A549 (cell line): Measurements from ENCODE around the gene SCD. TPM values are rescaled to one million over a fixed set of nuclear protein-coding genes. Genes with fewer than 3 reads are reported as not detected.

Source experiments
- ATAC-seq, 2 experiments: fragments of 200-7000 bp in 1 of 2; fragments of >200 bp in 1 of 2; cut with Nextera tagmentation in 1 of 2; cut with Tn5 transposase in 1 of 2; 3 replicates each; pipeline versions ENCODE4 v1.8.0 to v1.9.1; 2018 to 2020; ENCODE audit warnings: mild to moderate bottlenecking in 1 of 2, moderate library complexity in 1 of 2
- CTCF ChIA-PET: fragments of 300-600 bp; sonication (Branson Sonifier 250); formaldehyde crosslinking; extraction: SDS; loops from one replicate; lab custom pipeline; 2021; ENCODE audit warnings: antibody characterized with exemption, inconsistent platforms; lab: Yijun Ruan, JAX
- POLR2A ChIA-PET: fragments of 350-600 bp; formaldehyde crosslinking; extraction: SDS; loops from one replicate; lab custom pipeline; 2021; ENCODE audit warnings: antibody characterized with exemption, inconsistent platforms; lab: Yijun Ruan, JAX
- DNase-seq, 2 experiments: peaks; one replicate each; pipeline versions ENCODE4 v3.0.0 to v3.0.0-alpha.2; 2011 to 2016; ENCODE audit warnings: low read depth in 1 of 2, low spot score in 1 of 2
- FAIRE-seq: peaks from 2 replicates; lab custom pipeline; 2011; peaks lifted over from hg19 to GRCh38; lab: Jason Lieb, UNC
- H3K27ac ChIP-seq, 2 experiments: fragments of >200 bp; sonication (Bioruptor Twin); formaldehyde crosslinking; 3 replicates each; pipeline ENCODE4 v1.5.1; 2016 to 2017
- H3K4me1 ChIP-seq: fragments of >200 bp; sonication (Bioruptor Twin); formaldehyde crosslinking; 3 replicates; pipeline ENCODE4 v1.6.1; 2016
- H3K4me2 ChIP-seq: fragments of >200 bp; sonication (Bioruptor Twin); formaldehyde crosslinking; 3 replicates; pipeline ENCODE4 v1.6.1; 2016
- H3K4me3 ChIP-seq: fragments of >200 bp; sonication (Bioruptor Twin); formaldehyde crosslinking; 3 replicates; pipeline ENCODE4 v1.5.1; 2016
- H3K9me3 ChIP-seq: fragments of >200 bp; sonication (Bioruptor Twin); formaldehyde crosslinking; 3 replicates; pipeline ENCODE4 v1.6.1; 2016
- CBX8 ChIP-seq: fragments of 200-600 bp; sonication (generic); IDR thresholded peaks from 2 replicates; pipeline ENCODE4 v1.6.1; 2016
- CHD2 ChIP-seq: fragments of 150-350 bp; IDR thresholded peaks from 2 replicates; pipeline ENCODE4 v1.6.1; 2014; ENCODE audit warnings: low read length; ENCODE audit not compliant: partially characterized antibody
- ESRRA ChIP-seq: fragments of 150-350 bp; IDR thresholded peaks from 2 replicates; pipeline ENCODE4 v1.6.1; 2014; ENCODE audit warnings: mild to moderate bottlenecking, low read length, borderline replicate concordance
- FOSB ChIP-seq: fragments of 250-450 bp; sonication (Bioruptor Pico); IDR thresholded peaks from 2 replicates; pipeline ENCODE4 v1.5.0; 2020; ENCODE audit warnings: mild to moderate bottlenecking, moderate library complexity
- GATA3 ChIP-seq: IDR thresholded peaks from 2 replicates; pipeline ENCODE4 v1.6.1; 2012; ENCODE audit warnings: borderline replicate concordance
- HOXB13 ChIP-seq: fragments of 250-450 bp; sonication (Bioruptor Pico); IDR thresholded peaks from 2 replicates; pipeline ENCODE4 v1.5.0; 2020; ENCODE audit warnings: low read depth, mild to moderate bottlenecking, moderate library complexity
- HOXB5 ChIP-seq: fragments of 250-450 bp; sonication (Bioruptor Pico); IDR thresholded peaks from 2 replicates; pipeline ENCODE4 v1.5.0; 2020; ENCODE audit warnings: mild to moderate bottlenecking, moderate library complexity
- JUN ChIP-seq, 2 experiments: fragments of >200 bp; sonication (Bioruptor Twin); formaldehyde crosslinking; IDR thresholded peaks; 2 replicates in 1 of 2; 3 replicates in 1 of 2; pipeline ENCODE4 v1.6.1; 2016 to 2017
- JUNB ChIP-seq: fragments of >200 bp; sonication (Bioruptor Twin); formaldehyde crosslinking; IDR thresholded peaks from 2 replicates; pipeline ENCODE4 v1.6.1; 2016
- KDM1A ChIP-seq: fragments of 200-600 bp; sonication (generic); IDR thresholded peaks from 2 replicates; pipeline ENCODE4 v1.6.1; 2016; ENCODE audit warnings: low read depth, mild to moderate bottlenecking
- NPAS2 ChIP-seq: fragments of 250-450 bp; sonication (Bioruptor Pico); IDR thresholded peaks from 2 replicates; pipeline ENCODE4 v1.8.0; 2022; ENCODE audit warnings: mild to moderate bottlenecking, moderate library complexity, borderline replicate concordance
- POLR2A ChIP-seq: IDR thresholded peaks from 2 replicates; pipeline ENCODE4 v1.6.1; 2012; ENCODE audit warnings: mild to moderate bottlenecking, low read length
- RCOR1 ChIP-seq: fragments of 150-350 bp; IDR thresholded peaks from 2 replicates; pipeline ENCODE4 v1.6.1; 2014; ENCODE audit warnings: antibody characterized with exemption, low read length, low read depth
- RFX5 ChIP-seq: fragments of 450-650 bp; IDR thresholded peaks from 2 replicates; pipeline ENCODE4 v1.7.1; 2014; ENCODE audit warnings: antibody characterized with exemption, mild to moderate bottlenecking, moderate library complexity
- SMC3 ChIP-seq: fragments of >200 bp; sonication (Bioruptor Twin); formaldehyde crosslinking; IDR thresholded peaks from 3 replicates; pipeline ENCODE4 v1.6.1; 2018; ENCODE audit warnings: inconsistent platforms
- SREBF2 ChIP-seq: fragments of 450-650 bp; IDR thresholded peaks from 2 replicates; pipeline ENCODE4 v1.6.1; 2014; ENCODE audit warnings: mild to moderate bottlenecking, moderate library complexity
- TP53 ChIP-seq: fragments of 250-450 bp; sonication (Bioruptor Pico); IDR thresholded peaks from 2 replicates; pipeline ENCODE4 v1.5.0; 2021; ENCODE audit warnings: mild to moderate bottlenecking, moderate library complexity
- WGBS: methylation state at CpG from one replicate; pipeline ENCODE4 v1.1.6; 2017; ENCODE audit errors: missing lambda C conversion rate; 5-methylcytosine and 5-hydroxymethylcytosine counted together
- polyA plus RNA-seq, 4 experiments: library from polyadenylated mRNA; depleted of rRNA in 3 of 4; stranded (reverse); fragments of >200 nt; fragmentation: RNase III in 1 of 4; extraction: RNeasy Plus Mini Kit Qiagen cat#74134 plus additional on column Dnase treatment in 1 of 4; gene quantifications; 2 replicates in 3 of 4; 3 replicates in 1 of 4; pipeline ENCODE4 v1.2.3, GENCODE V29; 2011 to 2017
- TF ChIP-seq, protein P1 (sequence below): fragments of 450-650 bp; IDR thresholded peaks from 2 replicates; pipeline ENCODE4 v1.6.1; 2014; ENCODE audit warnings: antibody characterized with exemption
- TF ChIP-seq, protein P2 (sequence below): fragments of 250-450 bp; sonication (Bioruptor Pico); IDR thresholded peaks from 2 replicates; pipeline ENCODE4 v1.5.0; 2021; ENCODE audit warnings: mild to moderate bottlenecking, moderate library complexity, borderline replicate concordance
- TF ChIP-seq, protein P3 (sequence below): fragments of 250-450 bp; sonication (Bioruptor Pico); IDR thresholded peaks from 2 replicates; pipeline ENCODE4 v1.5.0; 2020; ENCODE audit warnings: low read depth, mild to moderate bottlenecking, moderate library complexity
- TF ChIP-seq, protein P4 (sequence below): IDR thresholded peaks from 2 replicates; pipeline ENCODE4 v1.6.1; 2012
- TF ChIP-seq, protein P5 (sequence below): IDR thresholded peaks from 2 replicates; pipeline ENCODE4 v1.6.1; 2012; ENCODE audit warnings: low read depth, borderline replicate concordance
- TF ChIP-seq, protein P6 (sequence below): fragments of 150-350 bp; IDR thresholded peaks from 2 replicates; pipeline ENCODE4 v1.6.1; 2014; ENCODE audit warnings: low read depth, mild to moderate bottlenecking, low read length
- TF ChIP-seq, protein P7 (sequence below): fragments of >200 bp; sonication (Bioruptor Twin); formaldehyde crosslinking; IDR thresholded peaks from 3 replicates; pipeline ENCODE4 v1.6.1; 2016

The SCD gene
- polyA plus RNA-seq, 2 of the 4 experiments (the other 2 are of a cell fraction) = 348 to 496 TPM

DNA sequence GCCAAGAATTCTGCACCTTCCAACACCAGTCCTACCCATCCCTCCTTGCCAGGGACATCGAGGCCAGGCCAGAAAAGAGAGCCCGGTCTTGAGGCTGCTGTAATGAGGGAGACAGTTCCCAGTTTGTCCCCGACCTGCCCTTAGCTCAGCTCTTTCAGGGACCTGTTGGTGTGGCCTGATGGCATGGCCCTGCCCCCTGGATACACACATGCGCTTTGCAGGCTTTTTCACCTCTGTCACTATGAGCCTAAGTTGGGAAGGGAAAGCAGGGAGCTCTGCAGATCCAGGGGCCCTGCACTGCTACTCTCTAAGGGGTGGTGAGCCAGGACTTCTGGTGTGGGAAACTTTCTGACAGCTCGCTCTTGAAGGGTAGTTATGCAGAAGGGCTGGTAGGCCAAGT is 2.1 kb downstream of the SCD start:
- peak overlapping the region; percentile 88 for H3K4me2 ChIP-seq
- FAIRE-seq (no peak), ATAC-seq (no peak), DNase-seq (no peak)
- 64% methylated on average over 5 of the region's 5 CpGs for WGBS
- H3K27ac ChIP-seq = peak overlapping the region; percentile 99
- ChIA-PET CTCF (interaction anchor here (0.9 to 28.5 kb wide), 10 partner anchors 10 to 529 kb away, joined by 3 to 534 read pairs (median 5); partner anchors contain the start of gene SEC31B), POLR2A (interaction anchor here (1.2 to 7.6 kb wide), 2 partner anchors 10 to 25 kb away, joined by 4 to 143 read pairs; no protein-coding TSS in a partner anchor)
- peaks cover 65% of the 10 kb centered on the region for H3K4me1 ChIP-seq
- peak overlapping the region; percentile 99 for H3K4me3 ChIP-seq
- no peaks in the 10 kb centered on the region for H3K9me3 ChIP-seq
- TF ChIP-seq POLR2A = no peak
- TF ChIP-seq JUN (IDR thresholded peaks at IDR 0.05) = no peak
- TF ChIP-seq CHD2 = no peak
- no peak for TF ChIP-seq HOXB13
- TF ChIP-seq, all 56 proteins: peak for 0

DNA sequence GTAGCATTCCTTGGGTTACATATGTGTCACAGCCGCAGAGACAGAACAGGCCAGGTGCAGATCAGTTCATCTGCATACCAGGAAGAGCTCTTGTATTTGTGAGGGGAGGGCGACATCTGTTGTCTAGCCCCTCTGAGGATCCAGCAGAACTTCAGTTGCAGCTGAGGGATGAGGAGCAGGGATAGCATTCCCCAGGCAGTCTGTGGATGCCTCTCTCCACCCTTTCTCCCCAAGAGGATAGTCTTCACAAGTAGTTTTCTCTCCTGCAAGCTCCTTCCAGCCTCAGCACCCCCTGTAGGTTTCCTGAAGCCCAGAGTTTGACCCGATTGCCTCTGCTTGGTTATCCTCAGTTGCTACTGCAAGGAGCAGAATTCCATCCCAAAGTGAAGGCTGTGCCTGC is 2.6 kb downstream of the SCD start:
- DNase-seq (no peak), ATAC-seq (no peak), FAIRE-seq (no peak)
- H3K27ac ChIP-seq = peak overlapping the region; percentile 99; a peak in 4 of 6 replicates
- peak overlapping the region; percentile 88 for H3K4me2 ChIP-seq
- H3K4me1 ChIP-seq = peaks cover 68% of the 10 kb centered on the region
- TF ChIP-seq, protein P1, sequence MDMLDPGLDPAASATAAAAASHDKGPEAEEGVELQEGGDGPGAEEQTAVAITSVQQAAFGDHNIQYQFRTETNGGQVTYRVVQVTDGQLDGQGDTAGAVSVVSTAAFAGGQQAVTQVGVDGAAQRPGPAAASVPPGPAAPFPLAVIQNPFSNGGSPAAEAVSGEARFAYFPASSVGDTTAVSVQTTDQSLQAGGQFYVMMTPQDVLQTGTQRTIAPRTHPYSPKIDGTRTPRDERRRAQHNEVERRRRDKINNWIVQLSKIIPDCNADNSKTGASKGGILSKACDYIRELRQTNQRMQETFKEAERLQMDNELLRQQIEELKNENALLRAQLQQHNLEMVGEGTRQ = no peak
- TF ChIP-seq, protein P2, sequence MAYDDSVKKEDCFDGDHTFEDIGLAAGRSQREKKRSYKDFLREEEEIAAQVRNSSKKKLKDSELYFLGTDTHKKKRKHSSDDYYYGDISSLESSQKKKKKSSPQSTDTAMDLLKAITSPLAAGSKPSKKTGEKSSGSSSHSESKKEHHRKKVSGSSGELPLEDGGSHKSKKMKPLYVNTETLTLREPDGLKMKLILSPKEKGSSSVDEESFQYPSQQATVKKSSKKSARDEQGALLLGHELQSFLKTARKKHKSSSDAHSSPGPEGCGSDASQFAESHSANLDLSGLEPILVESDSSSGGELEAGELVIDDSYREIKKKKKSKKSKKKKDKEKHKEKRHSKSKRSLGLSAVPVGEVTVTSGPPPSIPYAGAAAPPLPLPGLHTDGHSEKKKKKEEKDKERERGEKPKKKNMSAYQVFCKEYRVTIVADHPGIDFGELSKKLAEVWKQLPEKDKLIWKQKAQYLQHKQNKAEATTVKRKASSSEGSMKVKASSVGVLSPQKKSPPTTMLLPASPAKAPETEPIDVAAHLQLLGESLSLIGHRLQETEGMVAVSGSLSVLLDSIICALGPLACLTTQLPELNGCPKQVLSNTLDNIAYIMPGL = no peak
- no peak for TF ChIP-seq KDM1A
- no peak for TF ChIP-seq FOSB
- no peak for TF ChIP-seq RFX5
- TF ChIP-seq, protein P3, sequence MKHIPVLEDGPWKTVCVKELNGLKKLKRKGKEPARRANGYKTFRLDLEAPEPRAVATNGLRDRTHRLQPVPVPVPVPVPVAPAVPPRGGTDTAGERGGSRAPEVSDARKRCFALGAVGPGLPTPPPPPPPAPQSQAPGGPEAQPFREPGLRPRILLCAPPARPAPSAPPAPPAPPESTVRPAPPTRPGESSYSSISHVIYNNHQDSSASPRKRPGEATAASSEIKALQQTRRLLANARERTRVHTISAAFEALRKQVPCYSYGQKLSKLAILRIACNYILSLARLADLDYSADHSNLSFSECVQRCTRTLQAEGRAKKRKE (CRISPR knock-in tag) = no peak
- TF ChIP-seq RCOR1 = no peak
- TF ChIP-seq SREBF2 = no peak
- TF ChIP-seq JUNB = no peak
- no peak for TF ChIP-seq ESRRA
- TF ChIP-seq, protein P4, sequence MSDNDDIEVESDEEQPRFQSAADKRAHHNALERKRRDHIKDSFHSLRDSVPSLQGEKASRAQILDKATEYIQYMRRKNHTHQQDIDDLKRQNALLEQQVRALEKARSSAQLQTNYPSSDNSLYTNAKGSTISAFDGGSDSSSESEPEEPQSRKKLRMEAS = no peak
- TF ChIP-seq GATA3 = no peak
- TF ChIP-seq HOXB5 (CRISPR knock-in tag) = no peak
- TF ChIP-seq, protein P5, sequence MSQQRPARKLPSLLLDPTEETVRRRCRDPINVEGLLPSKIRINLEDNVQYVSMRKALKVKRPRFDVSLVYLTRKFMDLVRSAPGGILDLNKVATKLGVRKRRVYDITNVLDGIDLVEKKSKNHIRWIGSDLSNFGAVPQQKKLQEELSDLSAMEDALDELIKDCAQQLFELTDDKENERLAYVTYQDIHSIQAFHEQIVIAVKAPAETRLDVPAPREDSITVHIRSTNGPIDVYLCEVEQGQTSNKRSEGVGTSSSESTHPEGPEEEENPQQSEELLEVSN = no peak
- TF ChIP-seq CBX8 = no peak
- TF ChIP-seq, protein P6, sequence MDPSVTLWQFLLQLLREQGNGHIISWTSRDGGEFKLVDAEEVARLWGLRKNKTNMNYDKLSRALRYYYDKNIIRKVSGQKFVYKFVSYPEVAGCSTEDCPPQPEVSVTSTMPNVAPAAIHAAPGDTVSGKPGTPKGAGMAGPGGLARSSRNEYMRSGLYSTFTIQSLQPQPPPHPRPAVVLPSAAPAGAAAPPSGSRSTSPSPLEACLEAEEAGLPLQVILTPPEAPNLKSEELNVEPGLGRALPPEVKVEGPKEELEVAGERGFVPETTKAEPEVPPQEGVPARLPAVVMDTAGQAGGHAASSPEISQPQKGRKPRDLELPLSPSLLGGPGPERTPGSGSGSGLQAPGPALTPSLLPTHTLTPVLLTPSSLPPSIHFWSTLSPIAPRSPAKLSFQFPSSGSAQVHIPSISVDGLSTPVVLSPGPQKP = no peak
- no peak for TF ChIP-seq NPAS2 (CRISPR knock-in tag)
- TF ChIP-seq, protein P7, sequence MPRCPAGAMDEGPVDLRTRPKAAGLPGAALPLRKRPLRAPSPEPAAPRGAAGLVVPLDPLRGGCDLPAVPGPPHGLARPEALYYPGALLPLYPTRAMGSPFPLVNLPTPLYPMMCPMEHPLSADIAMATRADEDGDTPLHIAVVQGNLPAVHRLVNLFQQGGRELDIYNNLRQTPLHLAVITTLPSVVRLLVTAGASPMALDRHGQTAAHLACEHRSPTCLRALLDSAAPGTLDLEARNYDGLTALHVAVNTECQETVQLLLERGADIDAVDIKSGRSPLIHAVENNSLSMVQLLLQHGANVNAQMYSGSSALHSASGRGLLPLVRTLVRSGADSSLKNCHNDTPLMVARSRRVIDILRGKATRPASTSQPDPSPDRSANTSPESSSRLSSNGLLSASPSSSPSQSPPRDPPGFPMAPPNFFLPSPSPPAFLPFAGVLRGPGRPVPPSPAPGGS = no peak
- no peak for TF ChIP-seq TP53
- TF ChIP-seq SMC3 = no peak
- POLR2A ChIA-PET = interaction anchor here (1.2 to 7.6 kb wide), 2 partner anchors 10 to 24 kb away, joined by 4 to 143 read pairs; no protein-coding TSS in a partner anchor
- H3K4me3 ChIP-seq = peak overlapping the region; percentile 99
- WGBS = 76% methylated on average over 3 of the region's 3 CpGs
- H3K9me3 ChIP-seq = no peaks in the 10 kb centered on the region
- CTCF ChIA-PET = interaction anchor here (0.9 to 28.5 kb wide), 10 partner anchors 9 to 529 kb away, joined by 3 to 534 read pairs (median 4); partner anchors contain the start of gene SEC31B
